ENCODE results near the gene AFF4. TPM values are rescaled to one million over a fixed set of nuclear protein-coding genes. Genes with fewer than 3 reads are reported as not detected.
A peak's percentile ranks its signal among the peaks of the same experiment; 100 is the strongest.

Gene AFF4
- total and polyA plus RNA-seq, 9 of the 15 experiments (the other 6 are each of a cell fraction or from before 2014, with no cell fraction given): 1.7 to 25.8 (median 17.9) TPM

GRCh38 chr5:132962429-132963021, 909 bp downstream of the AFF4 start (continued):
- TF ChIP-seq FOXP4 (CRISPR knock-in tag; IDR thresholded peaks at IDR 0.05; ENCODE audit: borderline replicate concordance) (no peak), DPF2 (IDR thresholded peaks at IDR 0.05) (peak; percentile 76), MAZ (CRISPR knock-in tag; conservative IDR thresholded peaks at IDR 0.05 in 1 of 2, IDR thresholded peaks at IDR 0.05 in 1 of 2) (peak in 1 of 2 experiments; percentile 19; a peak in 1 of 4 replicates), CBFB (CRISPR knock-in tag; IDR thresholded peaks at IDR 0.05) (no peak), ASH1L (IDR thresholded peaks at IDR 0.05; ENCODE audit: borderline replicate concordance, low read depth, partially characterized antibody) (peak; percentile 50), ATF1 (CRISPR knock-in tag; IDR thresholded peaks at IDR 0.05) (no peak), ATF1 (tag; IDR thresholded peaks at IDR 0.05) (peak; percentile 81), NBN (IDR thresholded peaks at IDR 0.05; ENCODE audit: low read depth) (peak; percentile 84), ZNF740 (CRISPR knock-in tag; IDR thresholded peaks at IDR 0.05) (no peak), ZNF740 (tag; IDR thresholded peaks at IDR 0.05) (peak in 1 of 2 experiments; percentile 86; a peak in 2 of 4 replicates), ZNF318 (IDR thresholded peaks at IDR 0.05; ENCODE audit: borderline replicate concordance in 1 of 2, low read depth in 1 of 2) (peak in 1 of 2 experiments; percentile 32; a peak in 1 of 4 replicates), RBM17 (IDR thresholded peaks at IDR 0.05; ENCODE audit: borderline replicate concordance, low read depth, low read length) (no peak), FIP1L1 (IDR thresholded peaks at IDR 0.05; ENCODE audit: low read depth, low read length, poor library complexity, severe bottlenecking) (no peak), ATF7 (IDR thresholded peaks at IDR 0.05) (peak; percentile 78), ARNT (IDR thresholded peaks at IDR 0.05) (peak; percentile 25 to 86; a peak in 3 of 4 replicates), ARHGAP35 (IDR thresholded peaks at IDR 0.05; ENCODE audit: partially characterized antibody) (peak; percentile 72), NRF1 (conservative IDR thresholded peaks at IDR 0.05 in 1 of 2, IDR thresholded peaks at IDR 0.05 in 1 of 2) (peak; percentile 79 to 81), BCOR (IDR thresholded peaks at IDR 0.05) (0 out of 2 replicates have a peak, but pooled peaks have one; percentile 6)

Data from K562 (cell line).